ENCODE data around the gene KCNT2.
"Not testable (repeated sequence)": the region's sequence is repeated elsewhere in the genome, so short reads cannot be mapped to it uniquely, and the experiment has no call there.

The KCNT2 gene

GRCh38 chr1:196510451-196510850, 97.8 kb downstream of the KCNT2 start:
- DNase-seq: no peak

GRCh38 chr1:196504224-196504623, 104.0 kb downstream of the KCNT2 start:
- not testable (repeated sequence) for DNase-seq

GRCh38 chr1:196502437-196502836, 105.8 kb downstream of the KCNT2 start:
- DNase-seq: no peak

GRCh38 chr1:196501760-196502428, 106.3 kb downstream of the KCNT2 start:
- DNase-seq: no peak

- no peak for DNase-seq
Measured at GRCh38 chr1:196497817-196498216, 110.4 kb downstream of the KCNT2 start.

- no peak for DNase-seq
Measured at GRCh38 chr1:196494766-196495165, 113.5 kb downstream of the KCNT2 start.

- no peak for DNase-seq
Measured at GRCh38 chr1:196493881-196494280, 114.4 kb downstream of the KCNT2 start.

- DNase-seq: no peak
Measured at GRCh38 chr1:196488579-196488978, 119.7 kb downstream of the KCNT2 start.

- DNase-seq: no peak
Measured at GRCh38 chr1:196486346-196486745, 121.9 kb downstream of the KCNT2 start.

GRCh38 chr1:196481616-196482015, 126.6 kb downstream of the KCNT2 start:
- DNase-seq: no peak

GRCh38 chr1:196477262-196477661, 131.0 kb downstream of the KCNT2 start:
- no peak for DNase-seq

- DNase-seq: no peak
Measured at GRCh38 chr1:196467230-196467925, 140.9 kb downstream of the KCNT2 start.

- no peak for DNase-seq
Measured at GRCh38 chr1:196466654-196467053, 141.6 kb downstream of the KCNT2 start.

- no peak for DNase-seq
Measured at GRCh38 chr1:196466166-196466565, 142.1 kb downstream of the KCNT2 start.

- no peak for DNase-seq
Measured at GRCh38 chr1:196464480-196464941, 143.7 kb downstream of the KCNT2 start.

GRCh38 chr1:196462086-196462485, 146.2 kb downstream of the KCNT2 start:
- no peak for DNase-seq

GRCh38 chr1:196461521-196461920, 146.7 kb downstream of the KCNT2 start:
- no peak for DNase-seq

GRCh38 chr1:196459383-196459782, 148.9 kb downstream of the KCNT2 start:
- DNase-seq: no peak

- DNase-seq: no peak
Measured at GRCh38 chr1:196454792-196455191, 153.4 kb downstream of the KCNT2 start.

GRCh38 chr1:196451103-196451502, 157.1 kb downstream of the KCNT2 start:
- no peak for DNase-seq

- no peak for DNase-seq
Measured at GRCh38 chr1:196450143-196451095, 157.8 kb downstream of the KCNT2 start.

- DNase-seq: no peak
Measured at GRCh38 chr1:196449460-196449859, 158.8 kb downstream of the KCNT2 start.

- DNase-seq: no peak
Measured at GRCh38 chr1:196445775-196446174, 162.5 kb downstream of the KCNT2 start.

Measured in activated gamma-delta T cell (primary cell).